ENCODE measurements around the gene DCAF4. TPM values are rescaled to one million over a fixed set of nuclear protein-coding genes. Genes with fewer than 3 reads are reported as not detected.

Gene DCAF4
- total and polyA plus RNA-seq, 2 of the 4 experiments (the other 2 are of a cell fraction) = 28.8 to 29.4 TPM

GRCh38 chr14:72932893-72933292, 6.6 kb downstream of the DCAF4 start:
- BruUV-seq (replicated peaks) = no TSS peak
- H3K9me3 ChIP-seq (ENCODE audit: control insufficient read depth, insufficient read depth, low read length) = no peaks in the 10 kb centered on the region
- H3K23ac ChIP-seq (ENCODE audit: low read depth, low read length) = no peak overlapping the region
- H4K20me1 ChIP-seq (ENCODE audit: insufficient read depth, low read length) = no peaks in the 10 kb centered on the region
- dilution Hi-C loops (cut with HindIII; ENCODE audit: low sequenced_read_pairs, unreplicated experiment) (no loop called here), in situ Hi-C loops (cut with MboI; ENCODE audit: low sequenced_read_pairs) (no loop called here), intact Hi-C loops (cut with micrococcal nuclease) (no loop called here)
- POLR2A ChIA-PET (ENCODE audit: unreplicated experiment) = interaction anchor here (0.5 kb wide), 1 partner anchor 18 kb away, joined by 3 read pairs; no protein-coding TSS in a partner anchor
- H3K4me3 ChIP-seq (ENCODE audit: insufficient read depth, low read depth, low read length) = no peak overlapping the region
- H3K9ac ChIP-seq (ENCODE audit: low read depth, low read length) = no peak overlapping the region
- H3K4ac ChIP-seq (ENCODE audit: low read depth, low read length) = no peak overlapping the region
- H3K18ac ChIP-seq (ENCODE audit: low read depth, low read length) = no peak overlapping the region
- H2BK120ac ChIP-seq (ENCODE audit: low read depth, low read length) = no peak overlapping the region
- no peak overlapping the region for H3K14ac ChIP-seq (replicated peaks; ENCODE audit: low read depth, low read length)
- no peak overlapping the region for H4K5ac ChIP-seq (ENCODE audit: low read depth, low read length)
- no peaks in the 10 kb centered on the region for H3K4me1 ChIP-seq (ENCODE audit: control insufficient read depth, insufficient read depth, low read length)
- H3K4me2 ChIP-seq (ENCODE audit: low read depth, low read length) = no peak overlapping the region
- H2AK9ac ChIP-seq (replicated peaks; ENCODE audit: low read depth, low read length, poor library complexity) = no peak overlapping the region
- H2BK15ac ChIP-seq (ENCODE audit: low read depth, low read length) = no peak overlapping the region
- CTCF ChIA-PET = no interaction called here
- 0 out of 2 replicates have a peak, but pooled peaks cover under 1% of the 10 kb centered on the region for H3K9me1 ChIP-seq (ENCODE audit: insufficient read depth, low read length)
- no peaks in the 10 kb centered on the region for H3K27me3 ChIP-seq (ENCODE audit: control insufficient read depth, insufficient read depth, low read length)
- no peak overlapping the region for H3K56ac ChIP-seq (ENCODE audit: extremely low read depth, insufficient read depth, low read length)
- H3K27ac ChIP-seq (ENCODE audit: insufficient read depth, low read length) = no peak overlapping the region
- no peak overlapping the region for H2AFZ ChIP-seq (replicated peaks; ENCODE audit: low read length, poor library complexity)
- TF ChIP-seq MAFK (IDR thresholded peaks at IDR 0.05; ENCODE audit: low read depth, low read length) (no peak), USF2 (IDR thresholded peaks at IDR 0.05; ENCODE audit: low read depth, low read length) (no peak)
- no peak overlapping the region for H2AK5ac ChIP-seq (ENCODE audit: low read depth, low read length)
- ATAC-seq (ENCODE audit: low read depth) = no peak
- H2BK5ac ChIP-seq (ENCODE audit: low read depth, low read length, poor library complexity, severe bottlenecking) = no peak overlapping the region
- WGBS, 2 experiments (ENCODE audit: extremely low coverage in 2 of 2, insufficient read length in 1 of 2) = 90% methylated on average over 2 of the region's 7 CpGs; no CpG with 5 or more reads in 1 of the 2 experiments
- no peak overlapping the region for H4K8ac ChIP-seq (ENCODE audit: low read depth in 2 of 2, low read length in 2 of 2)
- H3K36me3 ChIP-seq (ENCODE audit: control insufficient read depth, insufficient read depth, low read length) = peaks cover under 1% of the 10 kb centered on the region; the same call in 1 of the 2 replicates
- no peak overlapping the region for H4K91ac ChIP-seq (ENCODE audit: insufficient read depth, low read depth, low read length)
- peaks cover 15 to 23% of the 10 kb centered on the region in 2 experiments; a peak in 3 of 4 replicates for H3K79me1 ChIP-seq (ENCODE audit: low read depth in 1 of 2, low read length in 2 of 2)
- DNase-seq = no peak
- no peak overlapping the region for H2BK20ac ChIP-seq (ENCODE audit: low read depth, low read length)

All from IMR-90 (cell line).